ENCODE measurements around the gene SMC3. TPM values are rescaled to one million over a fixed set of nuclear protein-coding genes. Genes with fewer than 3 reads are reported as not detected.

Gene SMC3
- total RNA-seq, 6 donors from 2014 or later, result 13.7 to 45.9 (median 23.0) TPM

DNA sequence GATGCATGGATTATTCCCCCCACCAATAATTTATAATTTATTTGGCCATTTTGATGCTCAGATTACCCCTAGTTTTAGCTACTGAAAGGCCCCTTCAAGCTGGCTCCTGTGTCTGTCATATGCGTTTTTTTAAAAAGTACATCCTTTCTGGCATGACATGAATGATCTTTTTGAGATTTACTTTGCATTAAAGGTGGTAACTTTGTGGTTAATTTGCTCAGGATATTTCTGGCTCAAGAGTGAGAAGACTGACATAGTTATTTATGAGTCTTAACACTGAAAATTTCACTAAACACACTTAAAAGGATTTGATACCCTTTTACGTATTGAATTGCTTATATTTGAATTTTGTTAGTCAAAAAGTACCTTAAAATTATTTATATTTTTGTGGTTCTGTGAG is 5.4 kb downstream of the SMC3 start:
- Histone ChIP-seq H3K27me3 (no peaks in the 10 kb centered on the region), H3K36me3 (peaks cover 0 to 26% (median 1%) of the 10 kb centered on the region in 4 donors), H3K4me3 (no peak overlapping the region), H3K4me1 (peaks cover 19 to 35% (median 30%) of the 10 kb centered on the region in 4 donors), H3K9me3 (no peaks in the 10 kb centered on the region), H3K27ac (no peak overlapping the region)
- TF ChIP-seq EP300 (IDR thresholded peaks at IDR 0.05), result no peak
- no peak for TF ChIP-seq POLR2A (IDR thresholded peaks at IDR 0.05)
- TF ChIP-seq POLR2AphosphoS5 (IDR thresholded peaks at IDR 0.05), result no peak
- TF ChIP-seq, protein P1, sequence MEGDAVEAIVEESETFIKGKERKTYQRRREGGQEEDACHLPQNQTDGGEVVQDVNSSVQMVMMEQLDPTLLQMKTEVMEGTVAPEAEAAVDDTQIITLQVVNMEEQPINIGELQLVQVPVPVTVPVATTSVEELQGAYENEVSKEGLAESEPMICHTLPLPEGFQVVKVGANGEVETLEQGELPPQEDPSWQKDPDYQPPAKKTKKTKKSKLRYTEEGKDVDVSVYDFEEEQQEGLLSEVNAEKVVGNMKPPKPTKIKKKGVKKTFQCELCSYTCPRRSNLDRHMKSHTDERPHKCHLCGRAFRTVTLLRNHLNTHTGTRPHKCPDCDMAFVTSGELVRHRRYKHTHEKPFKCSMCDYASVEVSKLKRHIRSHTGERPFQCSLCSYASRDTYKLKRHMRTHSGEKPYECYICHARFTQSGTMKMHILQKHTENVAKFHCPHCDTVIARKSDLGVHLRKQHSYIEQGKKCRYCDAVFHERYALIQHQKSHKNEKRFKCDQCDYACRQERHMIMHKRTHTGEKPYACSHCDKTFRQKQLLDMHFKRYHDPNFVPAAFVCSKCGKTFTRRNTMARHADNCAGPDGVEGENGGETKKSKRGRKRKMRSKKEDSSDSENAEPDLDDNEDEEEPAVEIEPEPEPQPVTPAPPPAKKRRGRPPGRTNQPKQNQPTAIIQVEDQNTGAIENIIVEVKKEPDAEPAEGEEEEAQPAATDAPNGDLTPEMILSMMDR (IDR thresholded peaks at IDR 0.05), result no peak
- no peak for ATAC-seq (ENCODE audit: low FRiP score in 2 of 2)
- WGBS, 2 donors, result 79 to 83% methylated on average over 2 of the region's 2 CpGs
- DNase-seq, result no peak

DNA sequence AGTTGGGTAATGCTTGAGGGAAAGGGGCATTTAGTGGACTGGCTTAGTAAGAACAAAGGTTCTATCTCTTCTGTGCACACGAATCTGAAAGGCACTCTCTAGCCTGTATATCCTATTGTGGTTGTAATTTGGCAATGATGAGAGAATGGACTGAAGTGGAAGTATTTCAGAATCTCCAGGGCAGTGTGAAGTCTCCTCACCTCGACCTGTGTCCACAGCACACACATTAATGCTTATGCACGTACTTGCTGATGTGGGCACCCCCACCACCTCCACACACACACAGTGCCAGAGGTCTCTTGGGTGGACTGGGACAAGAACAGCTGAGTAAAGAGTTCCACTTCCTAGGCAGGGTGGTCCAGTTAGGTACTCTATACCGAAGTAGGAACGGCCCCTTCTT is 6.9 kb downstream of the SMC3 start:
- TF ChIP-seq, protein P1 (IDR thresholded peaks at IDR 0.05), result no peak
- TF ChIP-seq EP300 (IDR thresholded peaks at IDR 0.05) (no peak), POLR2AphosphoS5 (IDR thresholded peaks at IDR 0.05) (no peak), POLR2A (IDR thresholded peaks at IDR 0.05) (no peak)
- no peaks in the 10 kb centered on the region for H3K9me3 ChIP-seq
- no peak for DNase-seq
- WGBS, 2 donors, result 87% methylated on average over 5 of the region's 5 CpGs
- no peaks in the 10 kb centered on the region for H3K27me3 ChIP-seq
- H3K27ac ChIP-seq, result no peak overlapping the region
- peaks cover 0 to 42% (median 16%) of the 10 kb centered on the region in 4 donors for H3K36me3 ChIP-seq
- ATAC-seq (ENCODE audit: low FRiP score in 2 of 2), result no peak
- H3K4me1 ChIP-seq, result peaks cover 9 to 23% (median 21%) of the 10 kb centered on the region in 4 donors
- no peak overlapping the region for H3K4me3 ChIP-seq

DNA sequence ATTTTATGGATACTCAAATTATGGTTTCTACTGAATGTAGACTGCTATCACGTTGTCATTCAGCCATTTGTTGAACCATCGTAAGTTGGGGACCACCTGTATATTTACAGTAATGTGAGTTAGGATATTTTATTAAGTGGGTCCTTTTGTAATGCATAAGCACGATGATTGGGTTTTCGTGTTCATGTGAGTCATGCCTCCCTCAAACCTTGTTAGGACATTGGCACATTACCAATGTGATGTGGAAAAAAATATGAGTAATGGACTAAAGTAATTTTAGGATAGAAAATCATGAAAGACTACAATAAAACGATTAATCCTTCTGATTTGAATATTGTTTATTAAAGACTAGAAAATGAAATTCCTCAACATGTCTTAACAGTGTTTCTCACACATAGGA is 8.7 kb downstream of the SMC3 start:
- DNase-seq (no peak), ATAC-seq (ENCODE audit: low FRiP score in 2 of 2) (no peak)
- Histone ChIP-seq H3K27me3 (no peaks in the 10 kb centered on the region), H3K4me1 (peaks cover 0 to 12% (median 7%) of the 10 kb centered on the region in 4 donors), H3K36me3 (peaks cover under 1 to 60% (median 23%) of the 10 kb centered on the region in 4 donors), H3K9me3 (no peaks in the 10 kb centered on the region), H3K4me3 (no peak overlapping the region), H3K27ac (no peak overlapping the region)
- TF ChIP-seq POLR2AphosphoS5 (IDR thresholded peaks at IDR 0.05), result no peak
- TF ChIP-seq, protein P1 (IDR thresholded peaks at IDR 0.05), result no peak
- no peak for TF ChIP-seq EP300 (IDR thresholded peaks at IDR 0.05)
- no peak for TF ChIP-seq POLR2A (IDR thresholded peaks at IDR 0.05)
- WGBS, 2 donors, result 70 to 72% methylated on average over 5 of the region's 5 CpGs

DNA sequence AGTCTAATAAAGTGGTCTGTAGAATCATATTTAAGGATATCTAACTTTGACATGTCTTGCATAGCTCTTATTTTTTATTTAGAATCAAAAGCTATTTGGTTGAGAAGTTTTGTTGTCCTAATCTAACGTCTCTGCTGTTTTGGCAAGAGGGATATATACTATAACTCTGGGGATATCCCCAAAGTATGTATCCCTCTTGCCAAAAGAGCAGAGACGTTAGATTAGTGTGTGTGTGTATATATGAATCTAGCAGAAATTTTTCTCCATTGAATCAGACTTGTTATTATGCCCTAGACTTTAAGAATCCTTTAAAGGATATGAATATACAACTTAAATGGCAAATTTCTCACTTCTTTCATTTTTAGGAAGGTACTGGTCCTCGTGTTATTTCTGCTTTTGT is 9.6 kb downstream of the SMC3 start:
- Histone ChIP-seq H3K27me3 (no peaks in the 10 kb centered on the region), H3K4me1 (peaks cover 0 to 9% (median 3%) of the 10 kb centered on the region in 4 donors), H3K9me3 (no peaks in the 10 kb centered on the region), H3K36me3 (peaks cover 9 to 68% (median 30%) of the 10 kb centered on the region in 4 donors), H3K27ac (no peak overlapping the region), H3K4me3 (no peak overlapping the region)
- no peak for DNase-seq
- 81 to 86% methylated on average over 3 of the region's 3 CpGs for WGBS, 2 donors
- no peak for ATAC-seq (ENCODE audit: low FRiP score in 2 of 2)
- no peak for TF ChIP-seq EP300 (IDR thresholded peaks at IDR 0.05)
- TF ChIP-seq, protein P1 (IDR thresholded peaks at IDR 0.05), result no peak

DNA sequence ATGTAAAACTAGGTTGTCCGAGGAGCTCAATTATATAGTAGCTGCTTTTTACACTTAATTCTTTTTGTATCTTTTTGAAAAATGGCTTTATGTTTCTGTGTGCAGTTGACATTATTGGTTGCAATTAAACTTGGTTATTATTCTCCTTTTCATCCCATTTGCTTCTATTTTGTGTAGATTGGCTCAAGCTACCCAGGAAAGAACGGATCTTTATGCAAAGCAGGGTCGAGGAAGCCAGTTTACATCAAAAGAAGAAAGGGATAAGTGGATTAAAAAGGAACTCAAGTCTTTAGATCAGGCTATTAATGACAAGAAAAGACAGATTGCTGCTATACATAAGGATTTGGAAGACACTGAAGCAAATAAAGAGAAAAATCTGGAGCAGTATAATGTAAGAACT is 16.5 kb downstream of the SMC3 start:
- no peaks in the 10 kb centered on the region for H3K9me3 ChIP-seq
- no peak overlapping the region for H3K27ac ChIP-seq
- 93 to 95% methylated on average over 3 of the region's 3 CpGs for WGBS, 2 donors
- H3K36me3 ChIP-seq, result peaks cover 42 to 100% (median 64%) of the 10 kb centered on the region in 4 donors
- no peak for TF ChIP-seq POLR2AphosphoS5 (IDR thresholded peaks at IDR 0.05)
- TF ChIP-seq POLR2A (IDR thresholded peaks at IDR 0.05), result no peak
- TF ChIP-seq, protein P1 (IDR thresholded peaks at IDR 0.05), result no peak
- no peak for TF ChIP-seq EP300 (IDR thresholded peaks at IDR 0.05)
- ATAC-seq (ENCODE audit: low FRiP score in 2 of 2) (no peak), DNase-seq (no peak)
- no peaks in the 10 kb centered on the region for H3K4me1 ChIP-seq
- no peak overlapping the region for H3K4me3 ChIP-seq
- no peaks in the 10 kb centered on the region for H3K27me3 ChIP-seq
